ENCODE results near the gene PKP4. TPM values are rescaled to one million over a fixed set of nuclear protein-coding genes. Genes with fewer than 3 reads are reported as not detected.

The PKP4 gene
- total RNA-seq, 6 donors from 2014 or later: 37.5 to 160 (median 60.8) TPM

GRCh38 chr2:158443606-158444005, 13.1 kb upstream of the PKP4 start:
- TF ChIP-seq CTCF (IDR thresholded peaks at IDR 0.05): no peak
- no peak for TF ChIP-seq POLR2AphosphoS5 (IDR thresholded peaks at IDR 0.05)
- no peak for TF ChIP-seq EP300 (IDR thresholded peaks at IDR 0.05)
- TF ChIP-seq POLR2A (IDR thresholded peaks at IDR 0.05): no peak
- H3K36me3 ChIP-seq: no peaks in the 10 kb centered on the region
- H3K27ac ChIP-seq: no peak overlapping the region
- ATAC-seq (ENCODE audit: low FRiP score in 2 of 2): no peak
- H3K4me1 ChIP-seq: no peaks in the 10 kb centered on the region
- no peak overlapping the region for H3K4me3 ChIP-seq
- no peaks in the 10 kb centered on the region for H3K27me3 ChIP-seq
- H3K9me3 ChIP-seq: no peaks in the 10 kb centered on the region
- 84 to 98% methylated on average over 1 of the region's 1 CpG for WGBS, 2 donors
- no peak for DNase-seq

GRCh38 chr2:158457092-158457825, 507 bp downstream of the PKP4 start:
- H3K4me3 ChIP-seq: peak overlapping the region; percentile 77 to 93 (median 91)
- H3K9me3 ChIP-seq: no peaks in the 10 kb centered on the region
- H3K4me1 ChIP-seq: peaks cover 22 to 42% (median 27%) of the 10 kb centered on the region in 4 donors
- 0% methylated on average over 3 to 48 of the region's 84 CpGs for WGBS, 2 donors
- TF ChIP-seq POLR2AphosphoS5 (IDR thresholded peaks at IDR 0.05): peak in 1 of 2 donors; percentile 4
- no peak for TF ChIP-seq POLR2A (IDR thresholded peaks at IDR 0.05)
- no peak for TF ChIP-seq EP300 (IDR thresholded peaks at IDR 0.05)
- TF ChIP-seq CTCF (IDR thresholded peaks at IDR 0.05): peak in 1 of 6 experiments; percentile 9
- no peaks in the 10 kb centered on the region for H3K27me3 ChIP-seq
- H3K27ac ChIP-seq: peak overlapping the region; percentile 94 to 96 (median 94)
- ATAC-seq (ENCODE audit: low FRiP score in 2 of 2) (peak; percentile 25 to 74), DNase-seq (peak; percentile 52 to 92)
- H3K36me3 ChIP-seq: no peaks in the 10 kb centered on the region

GRCh38 chr2:158457826-158458616, 1.3 kb downstream of the PKP4 start:
- ATAC-seq (ENCODE audit: low FRiP score in 2 of 2): peak; percentile 74 to 93

GRCh38 chr2:158458617-158458920, 1.8 kb downstream of the PKP4 start:
- 22 to 30% methylated on average over 9 of the region's 9 CpGs for WGBS, 2 donors
- no peak for TF ChIP-seq CTCF (IDR thresholded peaks at IDR 0.05)
- no peak for TF ChIP-seq POLR2AphosphoS5 (IDR thresholded peaks at IDR 0.05)
- TF ChIP-seq EP300 (IDR thresholded peaks at IDR 0.05): no peak
- no peak for TF ChIP-seq POLR2A (IDR thresholded peaks at IDR 0.05)
- Histone ChIP-seq H3K27me3 (no peaks in the 10 kb centered on the region), H3K9me3 (no peaks in the 10 kb centered on the region), H3K36me3 (no peaks in the 10 kb centered on the region), H3K4me1 (peaks cover 22 to 40% (median 27%) of the 10 kb centered on the region in 4 donors), H3K27ac (peak overlapping the region in 3 of 4 donors; percentile 94 to 96 (median 95)), H3K4me3 (peak overlapping the region; percentile 77 to 93 (median 91))
- DNase-seq (no peak), ATAC-seq (ENCODE audit: low FRiP score in 2 of 2) (no peak)

More at GRCh38 chr2:158457826-158458616, 1.3 kb downstream of the PKP4 start:
- WGBS, 2 donors: 2% methylated on average over 8 to 28 of the region's 61 CpGs
- Histone ChIP-seq H3K9me3 (no peaks in the 10 kb centered on the region), H3K4me3 (peak overlapping the region; percentile 77 to 93 (median 91)), H3K4me1 (peaks cover 22 to 42% (median 27%) of the 10 kb centered on the region in 4 donors), H3K36me3 (no peaks in the 10 kb centered on the region), H3K27ac (peak overlapping the region; percentile 94 to 96 (median 94)), H3K27me3 (no peaks in the 10 kb centered on the region)
- peak; percentile 81 to 95 for DNase-seq
- peak; percentile 26 to 90 (median 64) for TF ChIP-seq CTCF (IDR thresholded peaks at IDR 0.05)
- peak in 2 of 4 donors; percentile 73 to 88 for TF ChIP-seq POLR2A (IDR thresholded peaks at IDR 0.05)
- no peak for TF ChIP-seq EP300 (IDR thresholded peaks at IDR 0.05)
- TF ChIP-seq POLR2AphosphoS5 (IDR thresholded peaks at IDR 0.05): peak in 1 of 2 donors; percentile 54
